Tibial nerve (tissue), 3 donors: ENCODE results near the gene LCE1A.

ENCODE experiments used
- POLR2A ChIP-seq, 2 donors: fragments of 450-650 bp; IDR thresholded peaks; one replicate each; pipeline ENCODE4 v1.6.1; 2017; ENCODE audit warnings: antibody characterized with exemption in 2 of 2, mild to moderate bottlenecking in 2 of 2, moderate library complexity in 2 of 2
- TF ChIP-seq, protein P1 (sequence below), 5 experiments: fragments of 200-600 bp in 3 of 5; fragments of 450-650 bp in 2 of 5; sonication (generic) in 3 of 5; IDR thresholded peaks; one replicate each; pipeline ENCODE4 v1.5.1; 2016 to 2019; ENCODE audit warnings: antibody characterized with exemption in 5 of 5, mild to moderate bottlenecking in 3 of 5, moderate library complexity in 2 of 5

- TF ChIP-seq, protein P1, sequence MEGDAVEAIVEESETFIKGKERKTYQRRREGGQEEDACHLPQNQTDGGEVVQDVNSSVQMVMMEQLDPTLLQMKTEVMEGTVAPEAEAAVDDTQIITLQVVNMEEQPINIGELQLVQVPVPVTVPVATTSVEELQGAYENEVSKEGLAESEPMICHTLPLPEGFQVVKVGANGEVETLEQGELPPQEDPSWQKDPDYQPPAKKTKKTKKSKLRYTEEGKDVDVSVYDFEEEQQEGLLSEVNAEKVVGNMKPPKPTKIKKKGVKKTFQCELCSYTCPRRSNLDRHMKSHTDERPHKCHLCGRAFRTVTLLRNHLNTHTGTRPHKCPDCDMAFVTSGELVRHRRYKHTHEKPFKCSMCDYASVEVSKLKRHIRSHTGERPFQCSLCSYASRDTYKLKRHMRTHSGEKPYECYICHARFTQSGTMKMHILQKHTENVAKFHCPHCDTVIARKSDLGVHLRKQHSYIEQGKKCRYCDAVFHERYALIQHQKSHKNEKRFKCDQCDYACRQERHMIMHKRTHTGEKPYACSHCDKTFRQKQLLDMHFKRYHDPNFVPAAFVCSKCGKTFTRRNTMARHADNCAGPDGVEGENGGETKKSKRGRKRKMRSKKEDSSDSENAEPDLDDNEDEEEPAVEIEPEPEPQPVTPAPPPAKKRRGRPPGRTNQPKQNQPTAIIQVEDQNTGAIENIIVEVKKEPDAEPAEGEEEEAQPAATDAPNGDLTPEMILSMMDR (IDR thresholded peaks at IDR 0.05): no peak
- TF ChIP-seq POLR2A (IDR thresholded peaks at IDR 0.05): no peak
Measured at GRCh38 chr1:152859696-152860095, 32.4 kb downstream of the LCE1A start, which contains the start of gene LCE7A.
